ENCODE data around the gene SCAPER.

- TF ChIP-seq, protein P1, sequence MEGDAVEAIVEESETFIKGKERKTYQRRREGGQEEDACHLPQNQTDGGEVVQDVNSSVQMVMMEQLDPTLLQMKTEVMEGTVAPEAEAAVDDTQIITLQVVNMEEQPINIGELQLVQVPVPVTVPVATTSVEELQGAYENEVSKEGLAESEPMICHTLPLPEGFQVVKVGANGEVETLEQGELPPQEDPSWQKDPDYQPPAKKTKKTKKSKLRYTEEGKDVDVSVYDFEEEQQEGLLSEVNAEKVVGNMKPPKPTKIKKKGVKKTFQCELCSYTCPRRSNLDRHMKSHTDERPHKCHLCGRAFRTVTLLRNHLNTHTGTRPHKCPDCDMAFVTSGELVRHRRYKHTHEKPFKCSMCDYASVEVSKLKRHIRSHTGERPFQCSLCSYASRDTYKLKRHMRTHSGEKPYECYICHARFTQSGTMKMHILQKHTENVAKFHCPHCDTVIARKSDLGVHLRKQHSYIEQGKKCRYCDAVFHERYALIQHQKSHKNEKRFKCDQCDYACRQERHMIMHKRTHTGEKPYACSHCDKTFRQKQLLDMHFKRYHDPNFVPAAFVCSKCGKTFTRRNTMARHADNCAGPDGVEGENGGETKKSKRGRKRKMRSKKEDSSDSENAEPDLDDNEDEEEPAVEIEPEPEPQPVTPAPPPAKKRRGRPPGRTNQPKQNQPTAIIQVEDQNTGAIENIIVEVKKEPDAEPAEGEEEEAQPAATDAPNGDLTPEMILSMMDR (IDR thresholded peaks at IDR 0.05): no peak
- no peak for TF ChIP-seq POLR2AphosphoS5 (IDR thresholded peaks at IDR 0.05)
These were observed 23.1 kb upstream of the SCAPER start for GRCh38 chr15:76928201-76928600.

Data from breast epithelium (tissue), 3 donors.